Measurements from ENCODE around the gene RBM27.

The RBM27 gene

DNA sequence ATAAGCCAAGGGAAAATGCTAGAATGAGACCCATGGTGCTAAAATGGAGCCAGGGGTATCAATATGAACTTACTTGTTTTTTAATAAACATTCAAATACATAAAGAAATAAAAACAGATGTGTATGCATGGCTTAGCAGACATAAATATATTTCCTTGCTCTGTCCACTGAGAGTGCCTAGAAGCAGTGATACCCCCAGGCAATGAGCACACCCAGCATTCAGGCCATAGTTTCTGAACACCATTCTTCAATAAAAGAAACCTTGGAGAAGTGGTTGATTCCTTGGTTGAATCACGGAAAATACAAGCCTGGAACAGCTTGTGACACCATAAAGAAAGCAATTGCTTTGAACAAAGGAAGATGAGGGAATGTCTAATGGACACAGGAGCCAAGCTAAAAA lies 37.5 kb upstream of the RBM27 start:
- TF ChIP-seq, protein P1, sequence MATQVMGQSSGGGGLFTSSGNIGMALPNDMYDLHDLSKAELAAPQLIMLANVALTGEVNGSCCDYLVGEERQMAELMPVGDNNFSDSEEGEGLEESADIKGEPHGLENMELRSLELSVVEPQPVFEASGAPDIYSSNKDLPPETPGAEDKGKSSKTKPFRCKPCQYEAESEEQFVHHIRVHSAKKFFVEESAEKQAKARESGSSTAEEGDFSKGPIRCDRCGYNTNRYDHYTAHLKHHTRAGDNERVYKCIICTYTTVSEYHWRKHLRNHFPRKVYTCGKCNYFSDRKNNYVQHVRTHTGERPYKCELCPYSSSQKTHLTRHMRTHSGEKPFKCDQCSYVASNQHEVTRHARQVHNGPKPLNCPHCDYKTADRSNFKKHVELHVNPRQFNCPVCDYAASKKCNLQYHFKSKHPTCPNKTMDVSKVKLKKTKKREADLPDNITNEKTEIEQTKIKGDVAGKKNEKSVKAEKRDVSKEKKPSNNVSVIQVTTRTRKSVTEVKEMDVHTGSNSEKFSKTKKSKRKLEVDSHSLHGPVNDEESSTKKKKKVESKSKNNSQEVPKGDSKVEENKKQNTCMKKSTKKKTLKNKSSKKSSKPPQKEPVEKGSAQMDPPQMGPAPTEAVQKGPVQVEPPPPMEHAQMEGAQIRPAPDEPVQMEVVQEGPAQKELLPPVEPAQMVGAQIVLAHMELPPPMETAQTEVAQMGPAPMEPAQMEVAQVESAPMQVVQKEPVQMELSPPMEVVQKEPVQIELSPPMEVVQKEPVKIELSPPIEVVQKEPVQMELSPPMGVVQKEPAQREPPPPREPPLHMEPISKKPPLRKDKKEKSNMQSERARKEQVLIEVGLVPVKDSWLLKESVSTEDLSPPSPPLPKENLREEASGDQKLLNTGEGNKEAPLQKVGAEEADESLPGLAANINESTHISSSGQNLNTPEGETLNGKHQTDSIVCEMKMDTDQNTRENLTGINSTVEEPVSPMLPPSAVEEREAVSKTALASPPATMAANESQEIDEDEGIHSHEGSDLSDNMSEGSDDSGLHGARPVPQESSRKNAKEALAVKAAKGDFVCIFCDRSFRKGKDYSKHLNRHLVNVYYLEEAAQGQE (IDR thresholded peaks at IDR 0.05; ENCODE audit: insufficient read depth in 1 of 2, low read depth in 2 of 2, low read length in 2 of 2) = no peak
- TF ChIP-seq TAF1 (IDR thresholded peaks at IDR 0.05; ENCODE audit: borderline replicate concordance, insufficient read depth, low read length) (no peak), SIN3A (IDR thresholded peaks at IDR 0.05; ENCODE audit: borderline replicate concordance, insufficient read depth, low read length) (no peak), POLR2AphosphoS5 (IDR thresholded peaks at IDR 0.05; ENCODE audit: low read depth, low read length) (no peak), FOXP2 (optimal IDR thresholded peaks at IDR 0.05; ENCODE audit: borderline replicate concordance, extremely low read depth, extremely low read length, insufficient read depth) (no peak)

DNA sequence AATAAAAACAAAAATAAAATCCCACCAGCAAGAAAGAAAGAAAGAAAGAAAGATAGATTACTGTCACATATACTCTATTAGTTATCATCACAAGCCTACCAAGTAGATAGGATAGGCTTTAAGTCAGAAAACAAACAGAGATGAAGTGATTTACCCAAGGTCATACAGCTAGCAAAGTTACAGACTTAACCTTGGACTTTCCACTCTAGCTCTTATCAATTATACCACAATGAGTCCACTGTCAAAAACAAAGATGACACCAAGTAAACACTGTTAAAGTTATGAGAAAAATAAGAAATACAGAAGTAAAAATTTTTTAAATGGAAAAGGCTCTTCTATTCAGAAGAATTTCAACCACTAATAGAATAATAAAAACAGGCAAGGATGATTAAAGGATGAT lies 34.3 kb upstream of the RBM27 start:
- TF ChIP-seq TAF1 (IDR thresholded peaks at IDR 0.05; ENCODE audit: borderline replicate concordance, insufficient read depth, low read length) = no peak
- no peak for TF ChIP-seq FOXP2 (optimal IDR thresholded peaks at IDR 0.05; ENCODE audit: borderline replicate concordance, extremely low read depth, extremely low read length, insufficient read depth)
- no peak for TF ChIP-seq POLR2AphosphoS5 (IDR thresholded peaks at IDR 0.05; ENCODE audit: low read depth, low read length)
- TF ChIP-seq, protein P1 (IDR thresholded peaks at IDR 0.05; ENCODE audit: insufficient read depth in 1 of 2, low read depth in 2 of 2, low read length in 2 of 2) = no peak
- no peak for TF ChIP-seq SIN3A (IDR thresholded peaks at IDR 0.05; ENCODE audit: borderline replicate concordance, insufficient read depth, low read length)

DNA sequence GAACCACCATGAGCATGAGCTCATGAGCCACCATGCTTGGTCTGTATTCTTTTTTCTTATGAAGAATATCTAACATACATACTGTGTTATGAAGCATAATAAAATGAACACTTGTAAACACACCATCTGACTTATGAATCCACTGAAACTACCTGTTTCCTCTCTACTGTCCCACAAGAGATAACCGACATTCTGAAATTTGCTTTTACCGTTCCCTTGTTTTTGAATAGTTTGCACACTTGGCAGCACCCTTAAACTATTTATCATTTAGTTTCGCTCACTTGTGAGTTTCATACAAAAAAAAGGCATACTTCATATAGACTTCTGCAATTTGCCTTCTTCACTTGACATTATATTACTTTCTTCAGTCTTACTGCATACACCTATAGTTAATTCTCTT lies 29.8 kb upstream of the RBM27 start:
- TF ChIP-seq, protein P1 (IDR thresholded peaks at IDR 0.05; ENCODE audit: insufficient read depth in 1 of 2, low read depth in 2 of 2, low read length in 2 of 2) = no peak
- TF ChIP-seq TAF1 (IDR thresholded peaks at IDR 0.05; ENCODE audit: borderline replicate concordance, insufficient read depth, low read length) = no peak
- TF ChIP-seq POLR2AphosphoS5 (IDR thresholded peaks at IDR 0.05; ENCODE audit: low read depth, low read length) = no peak
- TF ChIP-seq SIN3A (IDR thresholded peaks at IDR 0.05; ENCODE audit: borderline replicate concordance, insufficient read depth, low read length) = no peak
- no peak for TF ChIP-seq FOXP2 (optimal IDR thresholded peaks at IDR 0.05; ENCODE audit: borderline replicate concordance, extremely low read depth, extremely low read length, insufficient read depth)

DNA sequence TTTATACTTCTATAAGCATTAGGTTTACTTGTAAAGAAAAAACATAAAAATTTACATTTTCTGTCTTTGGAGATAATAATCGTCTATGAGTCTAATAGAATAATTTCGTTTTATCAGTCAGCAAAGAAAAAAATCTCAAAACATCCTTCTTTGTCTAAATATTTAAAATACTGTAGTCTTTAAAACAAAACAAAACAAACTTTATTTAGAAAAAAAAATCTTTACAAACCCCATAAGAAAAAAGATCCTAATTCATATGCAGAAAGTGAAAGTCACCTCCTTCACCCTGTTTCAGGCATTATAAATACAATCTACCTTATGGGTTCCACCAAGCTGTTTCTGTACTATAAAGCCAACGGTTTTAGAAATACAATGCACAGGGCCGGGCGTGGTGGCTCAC lies 26.6 kb upstream of the RBM27 start:
- TF ChIP-seq, protein P1 (IDR thresholded peaks at IDR 0.05; ENCODE audit: insufficient read depth in 1 of 2, low read depth in 2 of 2, low read length in 2 of 2) = no peak
- TF ChIP-seq TAF1 (IDR thresholded peaks at IDR 0.05; ENCODE audit: borderline replicate concordance, insufficient read depth, low read length) (no peak), POLR2AphosphoS5 (IDR thresholded peaks at IDR 0.05; ENCODE audit: low read depth, low read length) (no peak), FOXP2 (optimal IDR thresholded peaks at IDR 0.05; ENCODE audit: borderline replicate concordance, extremely low read depth, extremely low read length, insufficient read depth) (no peak), SIN3A (IDR thresholded peaks at IDR 0.05; ENCODE audit: borderline replicate concordance, insufficient read depth, low read length) (no peak)

DNA sequence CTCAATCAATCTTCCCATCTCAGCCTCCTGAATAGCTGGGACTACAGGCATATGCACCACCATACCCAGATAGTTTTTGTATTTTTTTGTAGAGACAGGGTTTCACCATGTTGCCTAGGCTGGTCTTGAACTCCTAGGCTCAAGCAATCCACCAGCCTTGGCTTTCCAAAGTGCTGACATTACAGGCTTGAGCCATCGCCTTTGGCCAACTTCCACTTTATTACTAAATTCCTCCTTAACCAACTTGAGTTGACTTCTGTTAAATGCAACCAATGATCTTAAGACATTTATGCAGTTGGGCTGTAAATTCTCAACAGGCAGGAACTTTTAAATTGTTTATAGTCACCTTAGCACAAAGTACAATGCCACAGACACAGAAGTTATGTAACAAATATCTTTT lies 23.7 kb upstream of the RBM27 start:
- TF ChIP-seq POLR2AphosphoS5 (IDR thresholded peaks at IDR 0.05; ENCODE audit: low read depth, low read length) (no peak), FOXP2 (optimal IDR thresholded peaks at IDR 0.05; ENCODE audit: borderline replicate concordance, extremely low read depth, extremely low read length, insufficient read depth) (no peak), TAF1 (IDR thresholded peaks at IDR 0.05; ENCODE audit: borderline replicate concordance, insufficient read depth, low read length) (no peak), SIN3A (IDR thresholded peaks at IDR 0.05; ENCODE audit: borderline replicate concordance, insufficient read depth, low read length) (no peak)
- TF ChIP-seq, protein P1 (IDR thresholded peaks at IDR 0.05; ENCODE audit: insufficient read depth in 1 of 2, low read depth in 2 of 2, low read length in 2 of 2) = no peak

Data from PFSK-1 (cell line).